Liver (tissue), 9 donors: Measurements from ENCODE around the gene ACSL3. TPM values are rescaled to one million over a fixed set of nuclear protein-coding genes. Genes with fewer than 3 reads are reported as not detected.
A peak's percentile ranks its signal among the peaks of the same experiment; 100 is the strongest.

Experiments
- DNase-seq: peaks from one replicate; pipeline ENCODE4 v3.0.0-alpha.2; 2017; ENCODE audit warnings: low spot score
- H3K27ac ChIP-seq, 2 donors: one replicate each; pipeline ENCODE4 v1.7.0; 2013; ENCODE audit warnings: inconsistent platforms in 2 of 2, low read length in 2 of 2, control low read depth in 1 of 2, low read depth in 1 of 2, mild to moderate bottlenecking in 1 of 2
- H3K27me3 ChIP-seq, 4 donors: one replicate each; pipeline versions ENCODE4 v1.6.1 to v1.7.0; 2013; ENCODE audit warnings: low read length in 3 of 4, inconsistent platforms in 1 of 4, mild to moderate bottlenecking in 1 of 4, moderate library complexity in 1 of 4; ENCODE audit not compliant: control insufficient read depth in 4 of 4, insufficient read depth in 4 of 4
- H3K36me3 ChIP-seq, 4 donors: one replicate each; pipeline versions ENCODE4 v1.6.1 to v1.7.0; 2013; ENCODE audit warnings: low read length in 3 of 4, mild to moderate bottlenecking in 3 of 4, low read depth in 1 of 4, moderate library complexity in 1 of 4; ENCODE audit not compliant: control insufficient read depth in 4 of 4, insufficient read depth in 3 of 4
- H3K4me1 ChIP-seq, 4 donors: one replicate each; pipeline versions ENCODE4 v1.6.1 to v1.7.0; 2013; ENCODE audit warnings: low read length in 3 of 4, mild to moderate bottlenecking in 3 of 4, moderate library complexity in 1 of 4; ENCODE audit not compliant: control insufficient read depth in 4 of 4, insufficient read depth in 4 of 4
- H3K4me3 ChIP-seq, 3 donors: one replicate each; pipeline versions ENCODE4 v1.6.1 to v1.7.0; 2013; ENCODE audit warnings: low read length in 3 of 3, control low read depth in 1 of 3, low read depth in 1 of 3, mild to moderate bottlenecking in 1 of 3
- H3K9ac ChIP-seq, 2 donors: one replicate each; pipeline ENCODE4 v1.7.0; 2013; ENCODE audit warnings: low read length in 2 of 2, mild to moderate bottlenecking in 2 of 2, moderate library complexity in 2 of 2, control low read depth in 1 of 2, low read depth in 1 of 2
- H3K9me3 ChIP-seq, 4 donors: one replicate each; pipeline versions ENCODE4 v1.6.1 to v1.7.0; 2013; ENCODE audit warnings: low read length in 3 of 4; ENCODE audit not compliant: control insufficient read depth in 4 of 4
- EGR1 ChIP-seq, 2 donors: IDR thresholded peaks; 2 replicates each; pipeline ENCODE4 v1.6.1; 2016 to 2018; ENCODE audit warnings: antibody characterized with exemption in 2 of 2, low read depth in 2 of 2
- FOXA2 ChIP-seq: IDR thresholded peaks from 2 replicates; pipeline ENCODE4 v1.6.1; 2016; ENCODE audit warnings: antibody characterized with exemption
- GABPA ChIP-seq, 2 donors: IDR thresholded peaks in 1 of 2; conservative IDR thresholded peaks in 1 of 2; 2 replicates each; pipeline ENCODE4 v1.6.1; 2016; ENCODE audit warnings: antibody characterized with exemption in 2 of 2, mild to moderate bottlenecking in 1 of 2, moderate library complexity in 1 of 2
- HNF4A ChIP-seq, 2 donors: conservative IDR thresholded peaks; 2 replicates each; pipeline ENCODE4 v1.6.1; 2016; ENCODE audit warnings: antibody characterized with exemption in 2 of 2, mild to moderate bottlenecking in 2 of 2
- JUND ChIP-seq, 2 donors: IDR thresholded peaks; 2 replicates each; pipeline ENCODE4 v1.6.1; 2016; ENCODE audit warnings: antibody characterized with exemption in 2 of 2
- MAX ChIP-seq: IDR thresholded peaks from 2 replicates; pipeline ENCODE4 v1.6.1; 2016; ENCODE audit warnings: antibody characterized with exemption
- RAD21 ChIP-seq, 2 donors: IDR thresholded peaks; 2 replicates each; pipeline ENCODE4 v1.6.1; 2016; ENCODE audit warnings: antibody characterized with exemption in 2 of 2, mild to moderate bottlenecking in 2 of 2
- REST ChIP-seq: IDR thresholded peaks from 2 replicates; pipeline ENCODE4 v1.6.1; 2016; ENCODE audit warnings: antibody characterized with exemption, mild to moderate bottlenecking
- RXRA ChIP-seq, 2 donors: IDR thresholded peaks; 2 replicates each; pipeline ENCODE4 v1.6.1; 2017 to 2018; ENCODE audit warnings: antibody characterized with exemption in 2 of 2, mild to moderate bottlenecking in 1 of 2
- SP1 ChIP-seq: IDR thresholded peaks from 2 replicates; pipeline ENCODE4 v1.6.1; 2018; ENCODE audit warnings: antibody characterized with exemption, mild to moderate bottlenecking
- TAF1 ChIP-seq: conservative IDR thresholded peaks from 2 replicates; pipeline ENCODE4 v1.6.1; 2016; ENCODE audit warnings: antibody characterized with exemption, mild to moderate bottlenecking
- YY1 ChIP-seq: IDR thresholded peaks from 2 replicates; pipeline ENCODE4 v1.6.1; 2016; ENCODE audit warnings: antibody characterized with exemption, mild to moderate bottlenecking
- ZBTB33 ChIP-seq: IDR thresholded peaks from 2 replicates; pipeline ENCODE4 v1.6.1; 2016; ENCODE audit warnings: antibody characterized with exemption
- WGBS: extraction: QIAGEN DNeasy Blood & Tissue Kit; methylation state at CpG from one replicate; pipeline ENCODE4 v1.1.7; 2013; 5-methylcytosine and 5-hydroxymethylcytosine counted together
- polyA plus RNA-seq, 2 donors: library from polyadenylated mRNA; stranded (reverse) in 1 of 2; unstranded in 1 of 2; fragments of 200-250 nt in 1 of 2; fragments of >200 nt in 1 of 2; fragmentation: Nextera tagmentation in 1 of 2; extraction: Ambion mirVana in 1 of 2; gene quantifications; one replicate each; pipeline versions ENCODE4 v1.2.1 to v1.2.3, GENCODE V29; 2013 to 2015
- total RNA-seq, 2 donors: library from RNA; depleted of rRNA; stranded (reverse); fragments of >200 nt; gene quantifications; one replicate each; pipeline ENCODE4 v1.2.3, GENCODE V29; 2014
- TF ChIP-seq, protein P1 (sequence below): fragments of 150-350 bp; IDR thresholded peaks from 2 replicates; pipeline ENCODE4 v1.5.1; 2017; ENCODE audit warnings: improper control_type of control experiment, low read depth, low read length; ENCODE audit not compliant: missing input control
- donor health status: healthy.
- donor health status: healthy.
- donor health status: healthy.
- donor health status: healthy.
- donor health status: healthy.

The ACSL3 gene
- total and polyA plus RNA-seq, 4 donors: 22.2 to 66.6 (median 43.3) TPM

DNA sequence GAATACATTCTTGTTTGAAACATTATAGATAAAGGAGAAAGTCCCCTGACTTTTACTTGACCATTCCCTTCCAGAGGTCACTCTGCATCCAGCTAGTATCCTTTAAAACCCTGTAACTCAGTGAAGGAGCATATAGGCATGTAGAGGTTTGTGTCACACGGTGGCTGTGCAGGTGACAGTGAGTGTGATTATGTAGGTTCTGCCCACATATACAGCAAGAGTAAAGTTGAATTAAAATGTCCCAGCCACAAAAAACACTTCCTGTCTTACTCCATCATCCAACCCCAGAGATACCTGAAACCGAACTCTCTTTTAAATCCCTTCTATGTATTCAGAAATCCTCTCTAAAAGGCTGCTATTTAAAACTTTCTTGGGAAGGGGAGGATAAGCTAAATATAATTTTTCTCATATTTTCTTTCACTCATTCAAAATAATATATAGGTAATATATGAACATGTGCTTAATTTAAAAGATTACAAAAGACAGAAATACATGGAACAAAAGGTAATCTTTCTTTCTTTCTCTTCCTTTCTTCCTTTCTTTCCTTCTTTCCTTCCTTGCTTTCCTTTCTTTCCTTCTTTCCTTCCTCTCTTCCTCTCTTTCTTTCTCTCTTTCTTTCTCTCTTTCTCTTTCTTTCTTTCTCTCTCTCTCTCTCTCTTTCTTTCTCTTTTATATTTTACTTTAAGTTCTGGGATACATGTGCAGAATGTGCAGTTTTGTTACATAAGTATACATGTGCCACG, 20.6 kb upstream of the ACSL3 start:
- no peaks in the 10 kb centered on the region for H3K9me3 ChIP-seq

GRCh38 chr2:222842491-222843174, 18.2 kb upstream of the ACSL3 start:
- H3K4me1 ChIP-seq: peaks cover 0 to 11% (median 5%) of the 10 kb centered on the region in 4 donors
- WGBS: 21% methylated on average over 3 of the region's 3 CpGs
- no peaks in the 10 kb centered on the region for H3K9me3 ChIP-seq
- DNase-seq: no peak
- H3K9ac ChIP-seq: no peak overlapping the region
- TF ChIP-seq RAD21 (IDR thresholded peaks at IDR 0.05) (peak; percentile 10 to 45), YY1 (no peak), ZBTB33 (no peak), EGR1 (IDR thresholded peaks at IDR 0.05; ENCODE audit: low read depth in 2 of 2) (no peak), MAX (peak; percentile 37), SP1 (peak; percentile 57), HNF4A (conservative IDR thresholded peaks at IDR 0.05) (peak; percentile 53 to 59), JUND (IDR thresholded peaks at IDR 0.05) (peak in 1 of 2 donors; percentile 12), RXRA (IDR thresholded peaks at IDR 0.05) (peak; percentile 61 to 65), GABPA (IDR thresholded peaks at IDR 0.05 in 1 of 2, conservative IDR thresholded peaks at IDR 0.05 in 1 of 2) (peak in 1 of 2 donors; percentile 13), FOXA2 (no peak)
- TF ChIP-seq, protein P1, sequence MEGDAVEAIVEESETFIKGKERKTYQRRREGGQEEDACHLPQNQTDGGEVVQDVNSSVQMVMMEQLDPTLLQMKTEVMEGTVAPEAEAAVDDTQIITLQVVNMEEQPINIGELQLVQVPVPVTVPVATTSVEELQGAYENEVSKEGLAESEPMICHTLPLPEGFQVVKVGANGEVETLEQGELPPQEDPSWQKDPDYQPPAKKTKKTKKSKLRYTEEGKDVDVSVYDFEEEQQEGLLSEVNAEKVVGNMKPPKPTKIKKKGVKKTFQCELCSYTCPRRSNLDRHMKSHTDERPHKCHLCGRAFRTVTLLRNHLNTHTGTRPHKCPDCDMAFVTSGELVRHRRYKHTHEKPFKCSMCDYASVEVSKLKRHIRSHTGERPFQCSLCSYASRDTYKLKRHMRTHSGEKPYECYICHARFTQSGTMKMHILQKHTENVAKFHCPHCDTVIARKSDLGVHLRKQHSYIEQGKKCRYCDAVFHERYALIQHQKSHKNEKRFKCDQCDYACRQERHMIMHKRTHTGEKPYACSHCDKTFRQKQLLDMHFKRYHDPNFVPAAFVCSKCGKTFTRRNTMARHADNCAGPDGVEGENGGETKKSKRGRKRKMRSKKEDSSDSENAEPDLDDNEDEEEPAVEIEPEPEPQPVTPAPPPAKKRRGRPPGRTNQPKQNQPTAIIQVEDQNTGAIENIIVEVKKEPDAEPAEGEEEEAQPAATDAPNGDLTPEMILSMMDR: no peak
- no peaks in the 10 kb centered on the region for H3K27me3 ChIP-seq
- H3K36me3 ChIP-seq: no peaks in the 10 kb centered on the region
- H3K4me3 ChIP-seq: peak overlapping the region in 1 of 3 donors; percentile 22
- H3K27ac ChIP-seq: peak overlapping the region; percentile 47 to 68

More for the DNA sequence above, 20.6 kb upstream of the ACSL3 start:
- no peak overlapping the region for H3K9ac ChIP-seq
- DNase-seq: no peak
- 90% methylated on average over 3 of the region's 3 CpGs for WGBS
- TF ChIP-seq EGR1 (IDR thresholded peaks at IDR 0.05; ENCODE audit: low read depth in 2 of 2): no peak
- TF ChIP-seq YY1: no peak
- TF ChIP-seq FOXA2: no peak
- no peak for TF ChIP-seq REST
- no peak for TF ChIP-seq TAF1
- no peak overlapping the region for H3K4me3 ChIP-seq
- no peaks in the 10 kb centered on the region for H3K36me3 ChIP-seq
- H3K4me1 ChIP-seq: peaks cover 0 to 11% (median 5%) of the 10 kb centered on the region in 4 donors
- no peak overlapping the region for H3K27ac ChIP-seq
- no peaks in the 10 kb centered on the region for H3K27me3 ChIP-seq
